Measurements from ENCODE around the gene SSC4D. TPM values are rescaled to one million over a fixed set of nuclear protein-coding genes. Genes with fewer than 3 reads are reported as not detected.

SSC4D gene
- total and polyA plus RNA-seq, 4 donors, result 0.28 to 2.1 (median 1.9) TPM

- Histone ChIP-seq H3K4me1 (ENCODE audit: control insufficient read depth in 5 of 5, insufficient read depth in 5 of 5, low read length in 5 of 5) (peaks cover 0 to 12% (median 4%) of the 10 kb centered on the region in 5 donors), H3K9ac (ENCODE audit: insufficient read depth in 1 of 2, low read length in 2 of 2) (no peak overlapping the region), H3K27me3 (ENCODE audit: control insufficient read depth in 3 of 3, insufficient read depth in 3 of 3, low read length in 2 of 3) (no peaks in the 10 kb centered on the region), H3K9me3 (ENCODE audit: control insufficient read depth in 4 of 4, insufficient read depth in 3 of 4, low read length in 3 of 4) (no peaks in the 10 kb centered on the region), H3K36me3 (ENCODE audit: control insufficient read depth in 4 of 4, insufficient read depth in 4 of 4, low read length in 4 of 4) (no peaks in the 10 kb centered on the region), H3K4me3 (no peak overlapping the region), H3K27ac (ENCODE audit: low read depth in 1 of 2, low read length in 1 of 2) (no peak overlapping the region)
- WGBS, 2 donors, result 78 to 82% methylated on average over 13 of the region's 13 CpGs
- ATAC-seq (ENCODE audit: insufficient read depth, low FRiP score) (no peak), DNase-seq (no peak)
- TF ChIP-seq, protein P1, sequence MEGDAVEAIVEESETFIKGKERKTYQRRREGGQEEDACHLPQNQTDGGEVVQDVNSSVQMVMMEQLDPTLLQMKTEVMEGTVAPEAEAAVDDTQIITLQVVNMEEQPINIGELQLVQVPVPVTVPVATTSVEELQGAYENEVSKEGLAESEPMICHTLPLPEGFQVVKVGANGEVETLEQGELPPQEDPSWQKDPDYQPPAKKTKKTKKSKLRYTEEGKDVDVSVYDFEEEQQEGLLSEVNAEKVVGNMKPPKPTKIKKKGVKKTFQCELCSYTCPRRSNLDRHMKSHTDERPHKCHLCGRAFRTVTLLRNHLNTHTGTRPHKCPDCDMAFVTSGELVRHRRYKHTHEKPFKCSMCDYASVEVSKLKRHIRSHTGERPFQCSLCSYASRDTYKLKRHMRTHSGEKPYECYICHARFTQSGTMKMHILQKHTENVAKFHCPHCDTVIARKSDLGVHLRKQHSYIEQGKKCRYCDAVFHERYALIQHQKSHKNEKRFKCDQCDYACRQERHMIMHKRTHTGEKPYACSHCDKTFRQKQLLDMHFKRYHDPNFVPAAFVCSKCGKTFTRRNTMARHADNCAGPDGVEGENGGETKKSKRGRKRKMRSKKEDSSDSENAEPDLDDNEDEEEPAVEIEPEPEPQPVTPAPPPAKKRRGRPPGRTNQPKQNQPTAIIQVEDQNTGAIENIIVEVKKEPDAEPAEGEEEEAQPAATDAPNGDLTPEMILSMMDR (IDR thresholded peaks at IDR 0.05; ENCODE audit: control extremely low read depth, extremely low read depth), result no peak
These were observed 26.2 kb downstream of the SSC4D start for GRCh38 chr7:76383089-76383944.

DNA sequence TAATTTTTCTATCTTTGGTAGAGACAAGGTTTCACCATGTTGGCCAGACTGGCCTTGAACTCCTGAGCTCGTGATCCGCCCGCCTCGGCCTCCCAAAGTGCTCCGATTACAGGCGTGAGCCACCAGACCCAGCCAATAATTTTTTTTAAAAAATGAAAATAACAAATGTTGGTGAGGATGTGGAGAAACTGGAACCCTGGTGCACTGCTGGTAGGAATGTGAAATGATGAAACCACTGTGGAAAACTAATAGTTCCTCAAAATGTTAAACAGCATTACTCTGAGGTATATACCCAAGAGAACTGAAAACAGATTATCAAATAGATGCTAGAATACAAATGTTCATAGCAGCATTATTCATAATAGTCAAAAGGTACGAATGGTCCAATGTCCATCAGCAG lies 27.7 kb downstream of the SSC4D start:
- TF ChIP-seq, protein P1 (IDR thresholded peaks at IDR 0.05; ENCODE audit: control extremely low read depth, extremely low read depth), result no peak
- Histone ChIP-seq H3K27ac (ENCODE audit: low read depth in 1 of 2, low read length in 1 of 2) (no peak overlapping the region), H3K9ac (ENCODE audit: insufficient read depth in 1 of 2, low read length in 2 of 2) (no peak overlapping the region), H3K36me3 (ENCODE audit: control insufficient read depth in 4 of 4, insufficient read depth in 4 of 4, low read length in 4 of 4) (no peaks in the 10 kb centered on the region), H3K4me1 (ENCODE audit: control insufficient read depth in 5 of 5, insufficient read depth in 5 of 5, low read length in 5 of 5) (peaks cover 0 to 16% (median 4%) of the 10 kb centered on the region in 5 donors), H3K4me3 (no peak overlapping the region), H3K9me3 (ENCODE audit: control insufficient read depth in 4 of 4, insufficient read depth in 3 of 4, low read length in 3 of 4) (no peaks in the 10 kb centered on the region), H3K27me3 (ENCODE audit: control insufficient read depth in 3 of 3, insufficient read depth in 3 of 3, low read length in 2 of 3) (no peaks in the 10 kb centered on the region)
- DNase-seq, result no peak
- no peak for ATAC-seq (ENCODE audit: insufficient read depth, low FRiP score)
- WGBS, 2 donors, result 94% methylated on average over 7 of the region's 7 CpGs

DNA sequence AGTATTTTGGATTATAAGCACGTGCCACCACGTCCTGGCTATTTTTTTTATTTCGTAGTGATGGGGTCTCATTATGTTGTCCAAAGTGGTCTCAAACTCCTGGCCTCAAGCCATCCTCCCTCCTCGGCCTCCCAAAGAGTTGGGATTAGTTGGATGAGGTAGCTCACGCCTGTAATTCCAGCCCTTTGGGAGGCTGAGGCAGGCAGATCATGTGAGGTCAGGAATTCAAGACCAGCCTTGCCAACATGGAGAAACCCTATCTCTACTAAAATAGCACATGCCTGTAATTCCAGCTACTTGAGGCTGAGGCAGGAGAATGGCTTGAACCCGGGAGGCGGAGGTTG lies 28.9 kb downstream of the SSC4D start:
- Histone ChIP-seq H3K27ac (ENCODE audit: low read depth in 1 of 2, low read length in 1 of 2) (peak overlapping the region; percentile 85 to 87), H3K36me3 (ENCODE audit: control insufficient read depth in 4 of 4, insufficient read depth in 4 of 4, low read length in 4 of 4) (no peaks in the 10 kb centered on the region), H3K9ac (ENCODE audit: insufficient read depth in 1 of 2, low read length in 2 of 2) (no peak overlapping the region), H3K9me3 (ENCODE audit: control insufficient read depth in 4 of 4, insufficient read depth in 3 of 4, low read length in 3 of 4) (no peaks in the 10 kb centered on the region), H3K4me1 (ENCODE audit: control insufficient read depth in 5 of 5, insufficient read depth in 5 of 5, low read length in 5 of 5) (peaks cover 0 to 16% (median 4%) of the 10 kb centered on the region in 5 donors), H3K4me3 (no peak overlapping the region), H3K27me3 (ENCODE audit: control insufficient read depth in 3 of 3, insufficient read depth in 3 of 3, low read length in 2 of 3) (no peaks in the 10 kb centered on the region)
- TF ChIP-seq, protein P1 (IDR thresholded peaks at IDR 0.05; ENCODE audit: control extremely low read depth, extremely low read depth), result no peak
- ATAC-seq (ENCODE audit: insufficient read depth, low FRiP score) (no peak), DNase-seq (no peak)
- 69 to 75% methylated on average over 7 of the region's 7 CpGs for WGBS, 2 donors
